H1 (cell line): ENCODE measurements around the gene ADARB2. TPM values are rescaled to one million over a fixed set of nuclear protein-coding genes. Genes with fewer than 3 reads are reported as not detected.

ENCODE experiments used
- CTCF ChIA-PET: fragments of 300-600 bp; sonication (Branson Sonifier 250); formaldehyde crosslinking; loops from one replicate; lab custom pipeline; 2021; ENCODE audit not compliant: partially characterized antibody; lab: Charles Lee
- POLR2A ChIA-PET: fragments of 300-600 bp; sonication (Branson Sonifier 250); formaldehyde crosslinking; loops from one replicate; lab custom pipeline; 2021; ENCODE audit warnings: inconsistent platforms; ENCODE audit not compliant: partially characterized antibody; lab: Charles Lee
- DNase-seq, 2 experiments: peaks; one replicate each; pipeline versions ENCODE4 v3.0.0 to v3.0.0-alpha.2; 2010 to 2022; ENCODE audit warnings: low spot score in 2 of 2, low read depth in 1 of 2, mixed read lengths in 1 of 2
- FAIRE-seq: peaks from 2 replicates; lab custom pipeline; 2011; peaks lifted over from hg19 to GRCh38; lab: Jason Lieb, UNC
- H2AFZ ChIP-seq: 2 replicates; pipeline ENCODE4 v1.8.1; 2012; ENCODE audit warnings: low read length, inconsistent platforms
- H2AK5ac ChIP-seq: 2 replicates; pipeline ENCODE4 v1.6.1; 2013; ENCODE audit warnings: low read depth, low read length
- H2BK120ac ChIP-seq: replicated peaks from 2 replicates; pipeline ENCODE3; 2013; ENCODE audit warnings: low read depth, low read length, inconsistent platforms
- H2BK12ac ChIP-seq: 2 replicates; pipeline ENCODE4 v1.6.1; 2013; ENCODE audit warnings: low read depth, low read length
- H2BK15ac ChIP-seq: 2 replicates; pipeline ENCODE4 v1.6.1; 2013; ENCODE audit warnings: low read length
- H2BK20ac ChIP-seq: 2 replicates; pipeline ENCODE4 v1.6.1; 2013; ENCODE audit warnings: low read length
- H2BK5ac ChIP-seq: 2 replicates; pipeline ENCODE4 v1.6.1; 2013; ENCODE audit warnings: low read depth, low read length
- H3K14ac ChIP-seq: 2 replicates; pipeline ENCODE4 v1.6.1; 2013; ENCODE audit warnings: inconsistent platforms; ENCODE audit not compliant: insufficient read length
- H3K18ac ChIP-seq: 2 replicates; pipeline ENCODE4 v1.6.1; 2013; ENCODE audit warnings: low read length; ENCODE audit errors: extremely low read depth
- H3K23ac ChIP-seq: 2 replicates; pipeline ENCODE4 v1.6.1; 2013; ENCODE audit warnings: inconsistent platforms; ENCODE audit not compliant: insufficient read length
- H3K23me2 ChIP-seq: 2 replicates; pipeline ENCODE4 v1.6.1; 2013; ENCODE audit warnings: low read depth, low read length
- H3K27ac ChIP-seq: 2 replicates; pipeline ENCODE4 v1.6.1; 2011; ENCODE audit warnings: low read depth, low read length, inconsistent platforms
- H3K27me3 ChIP-seq, 4 experiments: replicated peaks in 1 of 4; 1 replicate in 1 of 4; 2 replicates in 3 of 4; pipeline versions ENCODE4 v1.6.1 to v1.8.1; 2011 to 2013; ENCODE audit warnings: low read length in 3 of 4, mild to moderate bottlenecking in 3 of 4, inconsistent platforms in 2 of 4, mixed read lengths in 2 of 4, moderate library complexity in 1 of 4; ENCODE audit not compliant: control insufficient read depth in 3 of 4, insufficient read depth in 3 of 4; ENCODE audit errors: extremely low read depth in 1 of 4
- H3K36me3 ChIP-seq, 4 experiments: 2 replicates each; pipeline versions ENCODE4 v1.6.1 to v1.8.1; 2011 to 2013; ENCODE audit warnings: mild to moderate bottlenecking in 4 of 4, low read length in 3 of 4, moderate library complexity in 2 of 4, control low read depth in 1 of 4, inconsistent platforms in 1 of 4; ENCODE audit not compliant: insufficient read depth in 4 of 4, control insufficient read depth in 2 of 4
- H3K4ac ChIP-seq: replicated peaks from 2 replicates; pipeline ENCODE3; 2013; ENCODE audit warnings: low read length, low read depth, mixed read lengths, inconsistent platforms; ENCODE audit not compliant: insufficient read length
- H3K4me1 ChIP-seq, 4 experiments: replicated peaks in 1 of 4; 1 replicate in 1 of 4; 2 replicates in 3 of 4; pipeline versions ENCODE4 v1.6.1 to v1.8.1; 2011 to 2013; ENCODE audit warnings: low read length in 3 of 4, inconsistent platforms in 2 of 4, mixed read lengths in 1 of 4; ENCODE audit not compliant: insufficient read depth in 4 of 4, control insufficient read depth in 3 of 4
- H3K4me2 ChIP-seq, 2 experiments: 2 replicates each; pipeline versions ENCODE4 v1.6.1 to v1.8.1; 2011 to 2013; ENCODE audit warnings: low read depth in 2 of 2, low read length in 2 of 2, control low read depth in 1 of 2, inconsistent platforms in 1 of 2, mild to moderate bottlenecking in 1 of 2; ENCODE audit not compliant: insufficient read depth in 1 of 2
- H3K4me3 ChIP-seq, 4 experiments: fragments of 200-600, 300-600 bp in 1 of 4; sonication (generic), shearing (Covaris generic), sonication (Bioruptor Twin) in 1 of 4; 2 replicates each; pipeline versions ENCODE4 v1.5.1 to v1.8.1; 2011 to 2016; ENCODE audit warnings: low read length in 4 of 4, low read depth in 3 of 4, control low read depth in 2 of 4, inconsistent platforms in 2 of 4, mild to moderate bottlenecking in 2 of 4, mixed read lengths in 1 of 4, moderate library complexity in 1 of 4; ENCODE audit not compliant: insufficient read depth in 2 of 4; ENCODE audit errors: extremely low read depth in 1 of 4
- H3K56ac ChIP-seq: replicated peaks from 2 replicates; pipeline ENCODE3; 2013; ENCODE audit warnings: low read depth, mild to moderate bottlenecking, mixed read lengths, low read length, inconsistent platforms; ENCODE audit not compliant: insufficient read length
- H3K79me1 ChIP-seq: 2 replicates; pipeline ENCODE4 v1.6.1; 2013; ENCODE audit warnings: low read depth, low read length, control low read depth
- H3K79me2 ChIP-seq, 2 experiments: 2 replicates each; pipeline versions ENCODE4 v1.6.1 to v1.8.1; 2012 to 2013; ENCODE audit warnings: low read length in 2 of 2, mild to moderate bottlenecking in 2 of 2, inconsistent platforms in 1 of 2; ENCODE audit not compliant: insufficient read depth in 2 of 2, control insufficient read depth in 1 of 2
- H3K9ac ChIP-seq, 4 experiments: replicated peaks in 1 of 4; 1 replicate in 1 of 4; 2 replicates in 3 of 4; pipeline versions ENCODE4 v1.6.1 to v1.8.1; 2011 to 2013; ENCODE audit warnings: low read depth in 3 of 4, low read length in 3 of 4, control low read depth in 2 of 4, mild to moderate bottlenecking in 2 of 4, moderate library complexity in 2 of 4, inconsistent platforms in 1 of 4; ENCODE audit errors: extremely low read depth in 1 of 4
- H3K9me3 ChIP-seq, 2 experiments: 2 replicates each; pipeline versions ENCODE4 v1.6.1 to v1.8.1; 2012 to 2013; ENCODE audit warnings: mild to moderate bottlenecking in 2 of 2, moderate library complexity in 2 of 2, control low read depth in 1 of 2, inconsistent platforms in 1 of 2, low read depth in 1 of 2, low read length in 1 of 2, mixed read lengths in 1 of 2; ENCODE audit not compliant: insufficient read depth in 2 of 2
- H4K20me1 ChIP-seq, 2 experiments: replicated peaks in 1 of 2; 2 replicates each; pipeline versions ENCODE3 to v1.8.1; 2011 to 2013; ENCODE audit warnings: inconsistent platforms in 2 of 2, low read length in 2 of 2, mild to moderate bottlenecking in 1 of 2; ENCODE audit not compliant: insufficient read depth in 2 of 2, control insufficient read depth in 1 of 2
- H4K5ac ChIP-seq: 2 replicates; pipeline ENCODE4 v1.6.1; 2013; ENCODE audit warnings: low read length, low read depth, mixed read lengths, inconsistent platforms; ENCODE audit not compliant: insufficient read length
- H4K8ac ChIP-seq: 2 replicates; pipeline ENCODE4 v1.8.0; 2013; ENCODE audit warnings: mild to moderate bottlenecking, moderate library complexity, low read length, inconsistent platforms; ENCODE audit not compliant: insufficient read depth; ENCODE audit errors: extremely low read depth
- H4K91ac ChIP-seq: replicated peaks from 2 replicates; pipeline ENCODE3; 2013; ENCODE audit warnings: low read length, mixed read lengths, inconsistent platforms; ENCODE audit not compliant: insufficient read length
- BACH1 ChIP-seq: IDR thresholded peaks from 2 replicates; pipeline ENCODE4 v1.6.1; 2012; ENCODE audit warnings: low read length, improper control_type of control experiment
- CTBP2 ChIP-seq: IDR thresholded peaks from 2 replicates; pipeline ENCODE4 v1.7.0; 2011; ENCODE audit warnings: borderline replicate concordance, mild to moderate bottlenecking, moderate library complexity, mixed read lengths, low read length; ENCODE audit not compliant: insufficient read depth, insufficient read length
- EGR1 ChIP-seq: IDR thresholded peaks from 2 replicates; pipeline ENCODE4 v1.6.1; 2011; ENCODE audit warnings: low read depth, low read length, borderline replicate concordance
- KDM5A ChIP-seq: fragments of 200-600 bp; IDR thresholded peaks from 2 replicates; pipeline ENCODE4 v1.7.1; 2012; ENCODE audit warnings: mild to moderate bottlenecking, low read length, inconsistent platforms, mixed read lengths
- NANOG ChIP-seq: IDR thresholded peaks from 2 replicates; pipeline ENCODE4 v1.6.1; 2011; ENCODE audit warnings: low read length, low read depth, mild to moderate bottlenecking, inconsistent platforms; ENCODE audit not compliant: insufficient read depth, poor library complexity, severe bottlenecking
- SIN3A ChIP-seq, 2 experiments: IDR thresholded peaks in 1 of 2; conservative IDR thresholded peaks in 1 of 2; 2 replicates each; pipeline ENCODE4 v1.6.1; 2011 to 2012; ENCODE audit warnings: low read length in 2 of 2, improper control_type of control experiment in 1 of 2, low read depth in 1 of 2, mild to moderate bottlenecking in 1 of 2
- SP1 ChIP-seq: IDR thresholded peaks from 2 replicates; pipeline ENCODE4 v1.6.1; 2011; ENCODE audit warnings: low read depth, low read length
- TEAD4 ChIP-seq: IDR thresholded peaks from 2 replicates; pipeline ENCODE4 v1.6.1; 2012; ENCODE audit warnings: low read depth, low read length, inconsistent platforms, mixed read lengths
- WGBS, 2 experiments: shearing (Covaris generic) in 1 of 2; methylation state at CpG; one replicate each; pipeline versions ENCODE4 v1.1.6 to v1.1.7; 2013 to 2015; ENCODE audit warnings: low lambda C conversion rate in 2 of 2, mixed read lengths in 2 of 2, inconsistent platforms in 1 of 2, low coverage in 1 of 2, missing lambda C conversion rate in 1 of 2; ENCODE audit not compliant: insufficient replicate concordance in 2 of 2, insufficient coverage in 1 of 2, insufficient read length in 1 of 2; ENCODE audit errors: extremely low coverage in 1 of 2, missing lambda C conversion rate in 1 of 2; 5-methylcytosine and 5-hydroxymethylcytosine counted together
- polyA plus RNA-seq, 7 experiments: library from polyadenylated mRNA; depleted of rRNA in 3 of 7; stranded (reverse) in 5 of 7; unstranded in 2 of 7; fragments of >200 nt in 5 of 7; fragments of 200-250 nt in 2 of 7; gene quantifications; 1 replicate in 5 of 7; 2 replicates in 1 of 7; 4 replicates in 1 of 7; pipeline versions ENCODE4 v1.2.1 to v1.2.3, GENCODE V29; 2011 to 2013; ENCODE audit warnings: missing spikeins in 2 of 7, mixed read lengths in 2 of 7
- total RNA-seq: library from RNA; stranded (reverse); fragmentation: NEBNext Ultra II Directional; extraction: Animal tissue kit (Norgen Biotek cat#: 25700); gene quantifications from 2 replicates; pipeline ENCODE4 v1.2.1, GENCODE V29; 2021

The ADARB2 gene
- total and polyA plus RNA-seq, 2 of the 8 experiments (the other 6 are each of a cell fraction or from before 2014, with no cell fraction given) = 2.2 to 2.8 TPM

GRCh38 chr10:1625731-1626130, 111.6 kb downstream of the ADARB2 start:
- Histone ChIP-seq H3K23me2 (no peaks in the 10 kb centered on the region), H2BK12ac (no peak overlapping the region), H3K9me3 (no peaks in the 10 kb centered on the region), H3K27ac (no peak overlapping the region), H4K5ac (no peak overlapping the region), H3K14ac (no peak overlapping the region), H4K20me1 (peaks cover 0 to 3% of the 10 kb centered on the region in 2 experiments), H2AK5ac (no peak overlapping the region; the same call in 1 of the 2 replicates), H3K4me1 (peaks cover 3 to 7% (median 5%) of the 10 kb centered on the region in 4 experiments; a peak in 5 of 7 replicates), H3K36me3 (no peaks in the 10 kb centered on the region), H3K56ac (no peak overlapping the region), H3K79me1 (no peaks in the 10 kb centered on the region), H3K23ac (no peak overlapping the region), H2BK5ac (no peak overlapping the region), H3K4ac (no peak overlapping the region), H3K9ac (no peak overlapping the region), H2BK15ac (no peak overlapping the region), H3K18ac (no peak overlapping the region), H3K4me2 (no peak overlapping the region), H3K27me3 (no peaks in the 10 kb centered on the region), H2BK120ac (no peak overlapping the region), H2AFZ (no peak overlapping the region), H3K79me2 (no peaks in the 10 kb centered on the region), H4K8ac (no peak overlapping the region; the same call in 1 of the 2 replicates), H3K4me3 (no peak overlapping the region), H4K91ac (no peak overlapping the region), H2BK20ac (no peak overlapping the region)
- POLR2A ChIA-PET = no interaction called here
- CTCF ChIA-PET = no interaction called here
- DNase-seq = no peak
- FAIRE-seq = no peak
- WGBS, 2 experiments = 90% methylated on average over 11 of the region's 11 CpGs; no CpG with 5 or more reads in 1 of the 2 experiments
- no peak for TF ChIP-seq TEAD4
- no peak for TF ChIP-seq CTBP2
- TF ChIP-seq SP1 = no peak
- no peak for TF ChIP-seq KDM5A
- no peak for TF ChIP-seq NANOG
- no peak for TF ChIP-seq BACH1
- TF ChIP-seq EGR1 = no peak
- no peak for TF ChIP-seq SIN3A (conservative IDR thresholded peaks at IDR 0.05 in 1 of 2, IDR thresholded peaks at IDR 0.05 in 1 of 2; ENCODE audit: low read depth in 1 of 2, low read length in 2 of 2)
